Measurements from ENCODE around the gene KBTBD13. TPM values are rescaled to one million over a fixed set of nuclear protein-coding genes. Genes with fewer than 3 reads are reported as not detected.

Gene KBTBD13
- total RNA-seq, 4 donors from 2014 or later = not detected

- TF ChIP-seq CTCF (IDR thresholded peaks at IDR 0.05) = no peak
- ATAC-seq (ENCODE audit: low FRiP score) = peak; percentile 17
- no peak for DNase-seq (ENCODE audit: low spot score)
These were observed 43.6 kb upstream of the KBTBD13 start for GRCh38 chr15:65032801-65033537.

GRCh38 chr15:65033659-65034269, 42.8 kb upstream of the KBTBD13 start:
- no peak for TF ChIP-seq CTCF (IDR thresholded peaks at IDR 0.05)
- DNase-seq (ENCODE audit: low spot score) = no peak
- ATAC-seq (ENCODE audit: low FRiP score) = no peak

- ATAC-seq (ENCODE audit: low FRiP score) (no peak), DNase-seq (ENCODE audit: low spot score) (no peak)
- TF ChIP-seq CTCF (IDR thresholded peaks at IDR 0.05) = no peak
These were observed 41.8 kb upstream of the KBTBD13 start for GRCh38 chr15:65034719-65035118.

DNA sequence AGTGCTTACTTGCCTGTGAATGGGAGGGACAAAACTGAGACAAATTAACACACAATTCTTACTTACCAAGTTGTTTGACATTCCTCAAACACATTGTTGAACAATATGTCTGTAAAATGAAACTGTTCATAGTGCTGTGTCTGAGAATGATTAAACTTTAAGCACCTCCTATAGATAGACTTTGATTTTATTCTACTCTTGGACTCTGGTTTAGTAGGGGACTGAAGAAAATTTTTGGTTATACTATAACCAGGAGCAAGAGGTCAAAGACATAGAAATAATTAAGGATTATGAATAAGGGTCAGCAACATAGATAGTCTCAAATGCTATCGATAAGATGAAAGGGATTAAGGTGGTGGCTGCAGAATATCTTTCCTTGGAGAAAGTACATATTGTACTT, 39.2 kb upstream of the KBTBD13 start:
- ATAC-seq (ENCODE audit: low FRiP score) = no peak
- DNase-seq (ENCODE audit: low spot score) = no peak
- TF ChIP-seq CTCF (IDR thresholded peaks at IDR 0.05) = no peak

DNA sequence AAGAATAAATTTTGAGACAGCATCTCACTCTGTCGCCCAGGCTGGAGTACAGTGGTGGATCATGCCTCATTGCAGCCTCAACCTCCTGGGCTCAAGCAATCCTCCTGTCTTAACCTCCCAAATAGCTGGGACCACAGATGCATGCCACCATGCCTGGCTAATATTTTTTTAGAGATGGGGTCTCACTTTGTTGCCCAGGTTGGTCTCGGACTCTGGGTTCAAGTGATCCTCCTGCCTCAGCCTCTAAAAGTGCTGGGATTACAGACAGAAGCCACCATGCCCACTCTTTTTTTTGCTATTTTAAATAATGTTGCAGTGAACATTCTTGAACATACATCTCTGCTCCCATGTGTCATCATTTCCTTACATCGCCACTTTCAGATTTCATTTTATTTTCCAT, 38.1 kb upstream of the KBTBD13 start:
- no peak for TF ChIP-seq CTCF (IDR thresholded peaks at IDR 0.05)
- ATAC-seq (ENCODE audit: low FRiP score) (no peak), DNase-seq (ENCODE audit: low spot score) (no peak)

GRCh38 chr15:65038836-65039235, 37.7 kb upstream of the KBTBD13 start:
- ATAC-seq (ENCODE audit: low FRiP score) (no peak), DNase-seq (ENCODE audit: low spot score) (no peak)
- TF ChIP-seq CTCF (IDR thresholded peaks at IDR 0.05) = no peak

DNA sequence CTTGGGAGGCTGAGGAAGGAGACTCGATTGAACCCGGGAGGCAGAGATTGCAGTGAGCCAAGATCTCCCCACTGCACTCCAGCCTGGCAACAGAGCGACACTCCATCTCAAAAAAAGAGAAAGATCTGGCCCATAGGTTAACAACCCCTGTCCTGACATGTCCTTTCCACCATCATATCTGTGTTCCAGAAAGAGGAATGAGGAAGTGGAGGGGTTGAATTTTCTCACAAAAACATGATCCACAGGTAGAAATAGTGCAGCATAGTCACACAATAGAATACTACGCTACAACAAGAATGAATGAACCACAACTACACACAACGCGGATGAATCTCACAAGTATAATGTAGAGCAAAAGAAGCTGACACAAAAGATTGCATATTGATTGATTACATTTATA, 36.1 kb upstream of the KBTBD13 start:
- DNase-seq (ENCODE audit: low spot score) (no peak), ATAC-seq (ENCODE audit: low FRiP score) (no peak)
- no peak for TF ChIP-seq CTCF (IDR thresholded peaks at IDR 0.05)
